Measurements from ENCODE around the gene VKORC1. TPM values are rescaled to one million over a fixed set of nuclear protein-coding genes. Genes with fewer than 3 reads are reported as not detected.

Gene VKORC1
- polyA plus RNA-seq, 1 donor from 2014 or later, result 90.7 TPM

DNA sequence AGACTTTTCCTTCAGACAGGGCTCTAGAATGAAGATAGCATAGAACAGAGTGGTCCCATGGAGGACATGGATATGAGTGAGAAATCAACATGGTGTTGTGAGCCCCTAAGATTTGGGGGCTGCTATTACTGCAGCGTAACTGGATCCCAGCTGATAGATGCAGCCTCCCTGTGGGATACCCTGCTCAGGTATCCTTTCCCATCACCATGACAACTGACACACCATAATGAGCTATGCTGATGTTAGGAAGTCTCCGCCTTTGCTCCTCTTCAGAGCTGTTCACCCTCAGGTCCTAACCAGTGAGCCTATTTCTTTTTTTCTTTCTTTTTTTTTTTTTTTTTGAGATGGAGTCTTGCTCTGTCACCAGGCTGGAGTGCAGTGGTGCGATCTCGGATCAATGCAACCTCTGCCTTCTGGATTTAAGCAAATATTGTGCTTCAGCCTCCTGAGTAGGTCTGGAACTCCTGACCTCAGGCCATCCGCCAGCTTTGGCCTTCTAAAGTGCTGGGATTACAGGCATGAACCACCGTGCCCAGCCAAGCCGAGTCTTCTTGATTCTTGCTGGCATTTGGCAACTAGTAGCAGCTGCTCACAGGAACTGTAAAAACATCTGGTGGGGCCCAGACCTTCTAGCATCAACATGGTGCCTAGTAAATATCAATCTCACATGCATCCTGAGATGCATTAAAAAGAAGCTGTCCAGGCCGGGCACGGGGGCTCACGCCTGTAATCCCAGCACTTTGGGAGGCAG is 44.1 kb downstream of the VKORC1 start:
- Mint-ChIP-seq H3K4me1 (peaks cover 0 to 6% (median 5%) of the 10 kb centered on the region in 3 donors), H3K4me3 (no peak overlapping the region), H3K27me3 (no peaks in the 10 kb centered on the region), H3K36me3 (no peaks in the 10 kb centered on the region), H3K9me3 (no peaks in the 10 kb centered on the region), H3K27ac (peak overlapping the region in 1 of 3 donors; percentile 67)

DNA sequence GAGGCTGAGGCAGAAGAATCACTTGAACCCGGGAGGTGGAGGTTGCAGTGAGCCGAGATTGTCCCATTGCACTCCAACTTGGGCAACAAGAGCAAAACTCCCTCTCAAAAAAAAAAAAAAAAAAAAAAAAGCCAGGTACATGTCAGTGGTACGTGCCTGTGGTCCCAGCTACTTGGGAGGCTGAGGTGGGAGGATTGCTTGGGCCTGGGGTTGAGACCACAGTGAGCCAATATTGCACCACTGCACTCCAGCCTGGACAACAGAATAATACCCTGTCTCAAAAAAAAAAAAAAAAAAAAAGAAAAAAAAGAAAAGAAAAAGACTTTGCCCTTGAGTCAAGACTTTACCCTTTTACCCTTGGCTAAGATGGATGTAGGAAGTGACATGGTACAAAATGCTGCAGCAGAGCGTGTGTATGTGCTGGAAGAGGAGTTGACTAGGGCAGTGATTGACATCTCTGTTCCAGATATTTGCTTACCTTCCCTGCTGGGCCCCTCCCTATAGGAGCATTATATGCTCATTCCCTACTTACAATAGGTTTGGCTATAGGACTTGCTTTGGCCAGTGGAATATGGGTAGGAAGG is 50.6 kb downstream of the VKORC1 start:
- Mint-ChIP-seq H3K4me3 (no peak overlapping the region), H3K4me1 (peaks cover 0 to 4% (median 2%) of the 10 kb centered on the region in 3 donors)

DNA sequence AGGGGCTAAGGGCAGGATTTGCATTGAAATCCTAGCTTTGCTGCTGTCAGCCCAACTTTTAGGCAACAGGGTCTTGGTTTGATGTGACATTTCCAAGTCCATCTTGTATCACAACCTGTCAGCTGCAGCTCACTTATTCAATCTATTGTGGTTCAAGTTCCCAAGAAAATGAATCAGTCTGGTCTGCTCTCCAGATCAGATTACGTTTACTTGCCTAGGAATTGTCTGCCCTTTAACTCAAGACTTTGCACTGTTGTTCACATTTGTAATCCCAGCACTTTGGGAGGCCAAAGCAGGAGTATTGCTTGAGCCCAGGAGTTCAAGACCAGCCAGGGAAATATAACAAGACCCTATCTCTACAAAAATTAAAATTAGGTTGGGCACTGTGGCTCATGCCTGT is 51.2 kb downstream of the VKORC1 start:
- Mint-ChIP-seq H3K4me3 (no peak overlapping the region), H3K27ac (no peak overlapping the region), H3K4me1 (peaks cover 0 to 4% (median 2%) of the 10 kb centered on the region in 3 donors), H3K36me3 (no peaks in the 10 kb centered on the region), H3K9me3 (no peaks in the 10 kb centered on the region), H3K27me3 (no peaks in the 10 kb centered on the region)

More for the DNA sequence above, 50.6 kb downstream of the VKORC1 start:
- Mint-ChIP-seq H3K27me3 (no peaks in the 10 kb centered on the region), H3K27ac (no peak overlapping the region), H3K36me3 (no peaks in the 10 kb centered on the region), H3K9me3 (no peaks in the 10 kb centered on the region)

DNA sequence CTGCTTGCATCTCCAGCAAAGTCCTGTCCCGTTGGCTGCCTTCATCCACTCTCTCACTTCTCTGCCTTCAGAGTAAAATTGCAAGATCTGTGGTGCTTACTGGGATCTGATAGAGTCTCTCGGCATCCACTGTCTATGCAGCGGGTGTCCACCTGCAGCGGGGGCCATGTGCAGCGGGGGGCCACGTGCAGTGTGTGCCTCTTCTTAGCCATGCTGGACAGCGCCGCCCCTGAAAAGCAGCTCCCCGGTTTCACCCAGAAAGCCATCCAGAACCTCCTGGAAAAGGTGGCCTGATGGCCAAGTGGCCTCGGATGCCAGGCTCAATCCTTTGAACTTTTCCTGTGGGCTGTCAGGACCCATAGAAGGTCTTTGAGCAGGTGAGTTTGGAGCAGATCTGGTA is 51.7 kb downstream of the VKORC1 start:
- peaks cover 0 to 4% (median 2%) of the 10 kb centered on the region in 3 donors for H3K4me1 Mint-ChIP-seq
- no peaks in the 10 kb centered on the region for H3K27me3 Mint-ChIP-seq
- no peak overlapping the region for H3K4me3 Mint-ChIP-seq
- H3K36me3 Mint-ChIP-seq, result no peaks in the 10 kb centered on the region
- H3K27ac Mint-ChIP-seq, result no peak overlapping the region
- H3K9me3 Mint-ChIP-seq, result no peaks in the 10 kb centered on the region

Other genes with a start within 250 kb of the VKORC1 start
- gene BCL7C, start 200.7 kb downstream of the VKORC1 start, polyA plus RNA-seq, result 45.0 TPM
- not detected for gene CTF1, start 198.2 kb downstream of the VKORC1 start, polyA plus RNA-seq
- gene FBXL19, start 171.2 kb downstream of the VKORC1 start, polyA plus RNA-seq, result 0.26 TPM
- gene ORAI3, start 145.7 kb downstream of the VKORC1 start, polyA plus RNA-seq, result 68.8 TPM
- gene SETD1A, start 137.0 kb downstream of the VKORC1 start, polyA plus RNA-seq, result 3.0 TPM
- gene HSD3B7, start 109.6 kb downstream of the VKORC1 start, polyA plus RNA-seq, result not detected
- gene STX1B, start 84.2 kb downstream of the VKORC1 start, polyA plus RNA-seq, result 0.18 TPM
- 30.3 TPM for gene STX4, start 61.2 kb downstream of the VKORC1 start, polyA plus RNA-seq
- 10.6 TPM for gene ZNF668, start 20.6 kb downstream of the VKORC1 start, polyA plus RNA-seq
- gene ZNF646, start 20.4 kb downstream of the VKORC1 start, polyA plus RNA-seq, result 9.3 TPM
- gene PRSS53, start 5.9 kb downstream of the VKORC1 start, polyA plus RNA-seq, result 0.83 TPM
- 38.2 TPM for gene BCKDK, start 13.6 kb upstream of the VKORC1 start, polyA plus RNA-seq
- 69.5 TPM for gene KAT8, start 22.9 kb upstream of the VKORC1 start, polyA plus RNA-seq
- gene PRSS8, start 40.9 kb upstream of the VKORC1 start, polyA plus RNA-seq, result not detected
- gene PRSS36, start 55.3 kb upstream of the VKORC1 start, polyA plus RNA-seq, result 1.4 TPM
- 167 TPM for gene FUS, start 85.3 kb upstream of the VKORC1 start, polyA plus RNA-seq
- 130 TPM for gene PYCARD, start 108.0 kb upstream of the VKORC1 start, polyA plus RNA-seq
- gene TRIM72, start 119.3 kb upstream of the VKORC1 start, polyA plus RNA-seq, result not detected
- not detected for gene PYDC1, start 122.3 kb upstream of the VKORC1 start, polyA plus RNA-seq
- 23.2 TPM for gene ITGAM, start 165.2 kb upstream of the VKORC1 start, polyA plus RNA-seq